Measurements from ENCODE around the gene CBX4. TPM values are rescaled to one million over a fixed set of nuclear protein-coding genes. Genes with fewer than 3 reads are reported as not detected.

CBX4 gene
- total RNA-seq, 2 experiments from 2014 or later: 98.9 to 110 TPM

DNA sequence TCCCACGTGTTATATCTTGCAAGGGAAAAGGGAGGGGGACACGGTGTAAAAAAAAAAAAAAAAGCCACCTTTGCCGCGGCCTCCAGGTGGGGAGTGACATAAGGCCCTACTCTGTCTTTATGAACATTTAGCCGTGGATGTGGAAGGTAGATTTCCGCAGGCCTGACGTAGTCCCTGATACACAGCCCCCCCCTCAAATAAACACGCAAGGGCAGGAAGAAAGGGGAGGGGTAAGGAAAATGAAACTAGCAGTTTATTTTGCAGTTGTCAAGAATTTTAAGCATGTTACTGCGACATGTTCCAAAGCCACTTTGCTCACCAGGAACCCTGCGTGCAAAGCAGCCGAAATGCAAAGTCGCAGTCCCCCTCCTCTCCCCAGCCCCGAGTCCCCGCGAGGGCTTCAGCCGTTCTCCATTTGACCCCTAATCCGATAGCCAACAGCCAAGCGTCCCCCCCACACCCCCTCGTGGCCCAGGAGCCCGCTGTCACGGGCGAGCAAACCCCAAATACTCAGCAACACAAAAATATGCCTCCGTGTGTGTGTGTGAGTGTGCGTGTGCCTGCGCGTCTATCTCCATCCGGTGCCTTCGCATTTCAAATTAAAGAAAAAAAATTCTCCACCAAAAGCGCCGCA is 1.2 kb downstream of the CBX4 start:
- intact Hi-C loops (cut with micrococcal nuclease; ENCODE audit: unreplicated experiment): loop anchor here (1.0 to 5.0 kb wide), 2 partner anchors 41 to 154 kb away; partner anchors contain the start of gene CBX8
- DNase-seq (ENCODE audit: low spot score): peak; percentile 72
- ChIA-PET CTCF (ENCODE audit: unreplicated experiment) (interaction anchor here (0.6 to 2.3 kb wide), 4 partner anchors 20 to 823 kb away, joined by 8 to 14 read pairs (median 8); no protein-coding TSS in a partner anchor), POLR2A (interaction anchor here (0.6 to 2.3 kb wide), 3 partner anchors 20 to 185 kb away, joined by 4 to 20 read pairs (median 5); no protein-coding TSS in a partner anchor)
- Histone ChIP-seq H3K9me2 (ENCODE audit: insufficient read depth, low read length) (no peaks in the 10 kb centered on the region), H3K27ac (ENCODE audit: low read depth, low read length, poor library complexity, severe bottlenecking) (peak overlapping the region; percentile 91), H3K4me2 (ENCODE audit: low read length) (peak overlapping the region; percentile 91), H3K36me3 (ENCODE audit: insufficient read depth, low read length) (peaks cover 51% of the 10 kb centered on the region), H2AFZ (ENCODE audit: low read length) (no peak overlapping the region), H4K20me1 (ENCODE audit: insufficient read depth, low read length) (peaks cover 13% of the 10 kb centered on the region), H3K9me3 (ENCODE audit: low read length) (no peaks in the 10 kb centered on the region), H3K79me2 (ENCODE audit: insufficient read depth, low read depth, low read length) (peaks cover 35% of the 10 kb centered on the region), H3K4me1 (ENCODE audit: insufficient read depth, low read length, poor library complexity, severe bottlenecking) (peaks cover 24% of the 10 kb centered on the region), H3K4me3 (ENCODE audit: low read depth, low read length, poor library complexity, severe bottlenecking) (peak overlapping the region; percentile 84)
- TF ChIP-seq CTCF (conservative IDR thresholded peaks at IDR 0.05; ENCODE audit: low read length) (0 out of 2 replicates have a peak, but pooled peaks have one; percentile 27), EZH2phosphoT487 (IDR thresholded peaks at IDR 0.05; ENCODE audit: borderline replicate concordance, low read depth, low read length) (no peak)
- BruUV-seq (replicated peaks): TSS peak; percentile 51

DNA sequence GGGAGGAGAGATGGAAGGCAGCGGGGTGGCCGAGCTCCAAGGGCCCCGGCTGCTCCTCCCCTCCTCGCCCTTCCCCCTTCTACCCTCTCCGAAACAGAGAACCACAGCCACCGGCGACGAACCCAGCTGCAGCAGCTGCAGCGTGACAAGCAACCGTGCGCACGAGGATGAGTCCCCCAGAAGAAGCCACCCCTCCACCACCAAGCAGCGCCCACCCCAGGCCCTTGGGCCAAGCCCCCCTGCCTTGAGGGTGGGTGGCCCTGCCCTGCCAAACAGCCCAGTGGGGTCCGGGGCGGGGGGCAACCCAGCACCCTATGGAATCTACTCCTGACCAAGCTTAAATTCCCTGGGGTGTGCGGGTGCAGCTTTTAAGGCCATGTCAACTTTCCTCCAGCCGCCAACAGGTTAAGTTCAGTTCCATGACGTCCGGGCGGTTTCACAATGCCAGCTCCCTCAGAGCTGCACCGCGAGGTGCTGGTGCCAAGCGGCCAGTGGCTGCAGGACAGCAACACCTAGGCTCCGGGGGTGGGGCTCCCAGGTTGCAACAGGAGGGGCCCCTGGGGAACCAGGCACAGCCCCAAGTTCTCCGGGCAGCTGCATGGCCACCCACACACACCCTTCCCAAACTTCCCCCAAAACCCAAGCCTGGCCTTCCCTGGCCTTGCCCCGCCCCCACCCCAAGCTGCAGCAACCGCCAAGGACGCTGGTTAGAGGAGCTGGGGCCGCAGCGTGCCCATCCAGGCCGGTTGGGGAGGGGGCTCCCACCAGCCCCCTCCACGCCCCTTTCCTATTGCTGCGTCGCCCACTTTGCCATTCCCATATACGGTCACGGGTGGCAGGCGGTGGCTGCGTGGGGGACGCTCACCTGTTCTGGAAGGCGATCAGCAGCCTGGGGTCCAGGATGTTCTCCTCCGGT is 2.0 kb downstream of the CBX4 start:
- Histone ChIP-seq H3K36me3 (ENCODE audit: insufficient read depth, low read length) (peaks cover 59% of the 10 kb centered on the region), H3K9me2 (ENCODE audit: insufficient read depth, low read length) (no peaks in the 10 kb centered on the region), H2AFZ (ENCODE audit: low read length) (no peak overlapping the region), H3K4me1 (ENCODE audit: insufficient read depth, low read length, poor library complexity, severe bottlenecking) (peaks cover 25% of the 10 kb centered on the region), H3K9me3 (ENCODE audit: low read length) (no peaks in the 10 kb centered on the region), H3K27ac (ENCODE audit: low read depth, low read length, poor library complexity, severe bottlenecking) (peak overlapping the region; percentile 91), H3K79me2 (ENCODE audit: insufficient read depth, low read depth, low read length) (peaks cover 37% of the 10 kb centered on the region), H3K4me2 (ENCODE audit: low read length) (peak overlapping the region; percentile 91), H3K4me3 (ENCODE audit: low read depth, low read length, poor library complexity, severe bottlenecking) (peak overlapping the region; percentile 84), H4K20me1 (ENCODE audit: insufficient read depth, low read length) (peaks cover 13% of the 10 kb centered on the region; the same call in 1 of the 2 replicates)
- ChIA-PET POLR2A (interaction anchor here (0.6 to 2.3 kb wide), 6 partner anchors 9 to 185 kb away, joined by 3 to 20 read pairs (median 4); partner anchors contain the start of gene CBX8), CTCF (ENCODE audit: unreplicated experiment) (interaction anchor here (0.5 to 2.3 kb wide), 7 partner anchors 13 to 824 kb away, joined by 3 to 14 read pairs (median 8); no protein-coding TSS in a partner anchor)
- DNase-seq (ENCODE audit: low spot score): peak; percentile 97
- TF ChIP-seq CTCF (conservative IDR thresholded peaks at IDR 0.05; ENCODE audit: low read length) (0 out of 2 replicates have a peak, but pooled peaks have one; percentile 32), EZH2phosphoT487 (IDR thresholded peaks at IDR 0.05; ENCODE audit: borderline replicate concordance, low read depth, low read length) (no peak)
- no TSS peak for BruUV-seq (replicated peaks)
- intact Hi-C loops (cut with micrococcal nuclease; ENCODE audit: unreplicated experiment): loop anchor here (1.0 to 5.0 kb wide), 2 partner anchors 40 to 155 kb away; partner anchors contain the start of gene CBX8

All from OCI-LY7 (cell line).